C4-2B (cell line): ENCODE results near the gene RPH3AL.

Source experiments
- H3K27ac ChIP-seq: fragments of 450-650 bp; 2 replicates; pipeline ENCODE4 v1.5.1; 2017
- CTCF ChIP-seq: fragments of 450-650 bp; conservative IDR thresholded peaks from 2 replicates; pipeline ENCODE4 v1.5.1; 2017; ENCODE audit warnings: mild to moderate bottlenecking
- ZFX ChIP-seq: fragments of 450-650 bp; IDR thresholded peaks from 2 replicates; pipeline ENCODE4 v1.6.1; 2017

The RPH3AL gene

GRCh38 chr17:231191-231965, 121.2 kb downstream of the RPH3AL start:
- H3K27ac ChIP-seq = no peak overlapping the region
- TF ChIP-seq ZFX (no peak), CTCF (no peak)

- H3K27ac ChIP-seq = no peak overlapping the region
These were observed 122.2 kb downstream of the RPH3AL start for GRCh38 chr17:230395-230770.

GRCh38 chr17:229709-230394, 122.8 kb downstream of the RPH3AL start:
- H3K27ac ChIP-seq = no peak overlapping the region

More at GRCh38 chr17:230395-230770, 122.2 kb downstream of the RPH3AL start:
- TF ChIP-seq CTCF = no peak
- no peak for TF ChIP-seq ZFX

GRCh38 chr17:228951-229708, 123.5 kb downstream of the RPH3AL start:
- no peak for TF ChIP-seq ZFX
- TF ChIP-seq CTCF = no peak
- no peak overlapping the region for H3K27ac ChIP-seq

More at GRCh38 chr17:229709-230394, 122.8 kb downstream of the RPH3AL start:
- TF ChIP-seq ZFX = no peak
- TF ChIP-seq CTCF = no peak

- no peak overlapping the region for H3K27ac ChIP-seq
- TF ChIP-seq ZFX (no peak), CTCF (no peak)
These were observed 124.5 kb downstream of the RPH3AL start for GRCh38 chr17:227946-228615.

GRCh38 chr17:227078-227945, 125.3 kb downstream of the RPH3AL start:
- H3K27ac ChIP-seq = no peak overlapping the region
- no peak for TF ChIP-seq ZFX
- TF ChIP-seq CTCF = no peak
